LoVo (cell line): ENCODE data around the gene MMP27.

Experiments
- DNase-seq: peaks from one replicate; pipeline ENCODE4 v3.0.0-alpha.2; 2016; ENCODE audit warnings: low spot score

MMP27 gene

DNA sequence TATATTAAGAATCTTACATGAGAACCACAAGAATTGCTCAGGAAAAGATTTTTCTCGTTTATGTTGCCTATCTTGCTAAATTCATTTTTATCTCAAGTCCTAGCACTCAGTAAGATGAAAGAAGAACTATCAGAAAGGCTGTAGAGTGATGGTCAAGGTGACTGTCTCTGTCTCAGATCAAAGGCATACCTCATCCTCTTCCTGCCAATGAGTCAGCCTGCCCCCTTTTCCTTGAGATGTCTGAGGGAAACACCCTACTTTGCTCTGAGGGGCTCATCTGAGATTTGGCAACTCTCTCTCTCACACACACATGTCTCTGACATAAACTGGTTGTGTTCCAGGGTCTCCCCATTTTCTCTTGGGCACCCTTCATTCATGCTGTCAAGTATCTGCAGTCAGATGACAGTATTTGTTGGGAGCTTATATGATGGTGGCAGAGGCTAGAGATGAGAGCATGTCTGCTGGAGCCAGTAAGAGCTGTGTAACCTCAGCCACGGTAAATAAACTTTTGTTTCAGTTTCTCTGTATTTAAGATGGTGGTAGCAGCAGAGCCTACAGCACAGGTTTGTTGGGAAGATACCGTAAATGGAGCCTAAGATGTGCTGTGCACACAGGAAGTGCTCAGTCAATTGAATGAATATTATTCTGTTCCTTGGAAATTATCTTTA lies 1.6 kb downstream of the MMP27 start:
- no peak for DNase-seq

DNA sequence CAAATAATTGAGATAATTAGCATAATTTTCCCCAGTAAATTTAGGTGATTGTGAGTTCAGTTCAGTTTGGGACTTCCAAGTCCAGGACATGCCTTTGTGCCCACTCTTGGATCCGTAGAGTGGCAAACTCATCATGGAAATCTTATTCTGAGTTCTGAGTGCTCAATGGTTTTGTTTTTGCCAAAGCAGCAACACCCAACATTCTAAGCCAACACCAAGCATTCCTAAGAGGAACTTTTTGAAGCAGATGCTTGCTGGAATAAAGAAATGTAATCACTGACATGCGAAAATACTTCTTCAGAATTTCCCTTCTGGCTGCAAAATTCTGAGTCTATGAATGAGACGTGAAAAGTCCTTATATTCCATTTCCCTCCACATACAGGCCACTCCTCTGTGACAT lies 10.4 kb downstream of the MMP27 start:
- no peak for DNase-seq

DNA sequence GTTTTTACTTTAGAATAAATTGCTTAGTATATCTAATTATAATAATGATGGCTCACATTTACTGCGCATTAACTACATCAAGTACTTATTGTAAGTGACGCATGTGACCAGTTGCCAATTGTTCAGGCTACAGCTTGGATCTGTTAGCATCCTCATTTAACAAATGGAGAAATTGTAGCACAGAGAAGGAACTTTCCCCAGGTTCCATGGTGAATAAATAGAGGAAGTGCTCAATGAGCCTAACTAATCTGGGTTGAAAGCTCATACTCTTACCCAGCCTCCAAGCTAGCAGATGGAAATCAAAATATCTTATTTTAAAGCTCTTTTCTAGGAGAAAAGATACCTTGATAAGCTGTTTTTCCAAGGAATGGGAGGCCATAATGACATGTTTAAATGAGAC lies 19.8 kb downstream of the MMP27 start:
- DNase-seq = no peak

DNA sequence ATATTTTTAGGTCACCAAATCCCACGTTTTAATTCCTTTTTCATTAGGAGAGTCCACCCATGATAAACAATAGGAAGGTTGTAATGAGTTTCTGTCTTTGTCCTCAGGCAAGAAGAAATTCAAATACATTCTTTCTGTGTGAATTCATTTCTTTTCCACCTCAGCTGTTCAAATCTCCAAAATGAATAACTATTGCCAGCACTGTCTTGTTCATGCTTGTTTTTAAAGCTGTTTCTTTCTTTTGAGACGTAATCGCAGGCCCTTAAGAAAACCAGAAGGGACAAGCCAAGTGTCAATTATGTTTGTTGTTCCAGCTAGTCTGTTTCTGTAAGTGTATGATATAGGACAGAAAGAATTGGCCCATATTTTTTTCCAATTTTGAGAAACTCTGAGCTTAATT lies 20.2 kb downstream of the MMP27 start:
- DNase-seq = no peak

DNA sequence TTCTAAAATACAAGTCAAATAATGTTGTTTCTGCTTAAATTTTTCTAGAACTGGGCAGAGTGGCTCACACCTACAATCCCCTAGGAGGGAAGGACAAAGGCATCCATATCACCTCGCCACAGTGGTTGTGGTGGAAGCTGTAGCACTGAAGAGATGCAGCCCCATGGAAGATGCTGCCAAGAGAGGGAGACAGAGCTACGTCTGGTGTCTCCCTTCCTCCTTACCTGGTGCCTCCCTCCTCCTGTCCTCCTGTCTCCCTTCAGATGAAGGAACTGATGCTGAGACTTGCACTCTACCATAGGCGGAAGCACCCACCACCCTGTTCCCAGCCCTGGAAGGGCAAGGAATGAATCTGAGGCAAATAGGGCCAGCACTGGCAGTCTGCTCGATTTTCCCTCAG lies 22.3 kb downstream of the MMP27 start:
- no peak for DNase-seq

GRCh38 chr11:102680945-102681344 lies 24.6 kb downstream of the MMP27 start:
- no peak for DNase-seq

DNA sequence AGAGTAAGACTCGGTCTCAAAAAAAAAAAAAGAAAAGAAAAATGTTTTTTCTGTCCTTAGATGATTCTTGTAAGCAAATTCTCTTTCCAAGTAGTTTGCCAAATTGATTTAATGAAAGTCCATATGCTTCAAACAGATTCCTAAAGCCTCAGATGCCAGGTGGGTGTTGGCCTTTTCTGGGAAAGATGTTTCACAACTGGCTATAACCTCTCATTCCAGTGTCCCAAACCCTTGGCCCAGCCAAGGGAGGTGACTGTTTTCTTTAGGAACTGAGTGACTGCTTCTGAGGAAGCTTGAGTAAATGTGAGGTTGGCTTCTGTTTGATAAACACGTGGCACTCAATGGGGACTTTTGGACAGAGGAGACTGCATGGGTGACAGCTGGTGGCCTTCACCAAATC lies 27.5 kb downstream of the MMP27 start:
- DNase-seq = no peak

DNA sequence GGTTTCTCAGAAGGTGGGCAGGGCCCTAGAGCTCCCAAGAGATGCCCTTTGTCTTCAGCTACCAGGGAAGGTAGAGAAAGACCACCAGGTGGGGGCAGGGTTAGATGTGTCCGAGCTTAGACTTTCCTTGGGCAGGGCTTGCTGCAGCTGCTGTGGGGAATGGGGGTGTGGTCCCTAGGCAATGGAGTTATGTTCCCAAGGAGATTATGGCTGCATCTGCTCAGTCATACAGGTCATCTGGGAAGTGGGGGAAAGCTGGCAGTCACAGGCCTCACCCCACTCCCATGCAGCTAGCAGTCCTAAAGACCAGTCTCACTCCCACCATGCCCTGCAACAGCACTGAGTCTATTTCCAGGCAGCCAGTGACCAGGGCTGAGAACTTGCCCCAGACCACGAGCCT lies 29.5 kb downstream of the MMP27 start:
- no peak for DNase-seq

DNA sequence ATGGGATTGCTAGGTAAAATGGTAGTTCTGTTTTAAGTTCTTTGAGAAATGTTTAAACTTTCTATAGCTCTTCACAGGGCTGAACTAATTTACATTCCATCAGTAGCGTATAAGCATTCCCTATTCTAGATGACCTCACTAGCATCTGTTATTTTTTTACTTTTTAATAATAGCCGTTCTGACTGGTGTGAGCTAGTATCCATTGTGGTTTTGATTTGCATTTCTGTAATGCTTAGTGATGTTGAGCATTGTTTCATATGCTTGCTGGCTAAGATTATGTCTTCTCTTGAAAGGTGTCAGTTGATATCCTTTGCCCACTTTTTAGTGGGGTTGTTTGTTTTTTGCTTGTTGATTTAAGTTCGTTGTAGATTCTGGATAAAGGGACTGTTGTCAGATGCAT lies 35.9 kb downstream of the MMP27 start:
- no peak for DNase-seq

DNA sequence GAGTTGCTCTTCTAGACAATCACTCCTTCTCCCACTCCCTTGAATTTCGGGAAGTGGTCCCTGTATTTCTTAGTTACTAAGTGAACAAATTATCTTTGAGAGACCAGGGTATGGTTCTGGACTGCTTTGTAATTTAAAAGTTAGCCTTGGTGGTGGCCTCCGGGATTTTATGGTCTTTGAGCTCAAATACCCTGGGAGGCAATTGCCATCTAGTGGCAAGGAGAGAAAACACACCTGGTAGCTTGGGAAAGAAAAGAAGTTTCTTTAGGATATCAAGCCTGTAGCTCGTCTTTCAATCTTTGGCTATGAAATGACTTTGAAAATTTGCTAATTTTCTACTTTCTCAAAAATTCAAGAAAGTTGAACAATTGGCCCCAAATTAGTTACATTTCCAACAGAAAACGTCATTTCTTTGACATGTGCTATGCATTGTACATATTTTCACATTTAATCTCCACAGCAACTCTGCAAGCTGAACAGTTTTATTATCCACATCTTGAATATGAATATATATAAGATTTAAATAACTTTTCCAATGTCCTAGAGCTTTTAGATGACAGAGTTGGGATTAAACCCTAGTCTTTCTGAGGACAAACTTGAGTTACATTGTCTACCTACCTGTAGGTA lies 39.1 kb downstream of the MMP27 start:
- peak; percentile 63 for DNase-seq

DNA sequence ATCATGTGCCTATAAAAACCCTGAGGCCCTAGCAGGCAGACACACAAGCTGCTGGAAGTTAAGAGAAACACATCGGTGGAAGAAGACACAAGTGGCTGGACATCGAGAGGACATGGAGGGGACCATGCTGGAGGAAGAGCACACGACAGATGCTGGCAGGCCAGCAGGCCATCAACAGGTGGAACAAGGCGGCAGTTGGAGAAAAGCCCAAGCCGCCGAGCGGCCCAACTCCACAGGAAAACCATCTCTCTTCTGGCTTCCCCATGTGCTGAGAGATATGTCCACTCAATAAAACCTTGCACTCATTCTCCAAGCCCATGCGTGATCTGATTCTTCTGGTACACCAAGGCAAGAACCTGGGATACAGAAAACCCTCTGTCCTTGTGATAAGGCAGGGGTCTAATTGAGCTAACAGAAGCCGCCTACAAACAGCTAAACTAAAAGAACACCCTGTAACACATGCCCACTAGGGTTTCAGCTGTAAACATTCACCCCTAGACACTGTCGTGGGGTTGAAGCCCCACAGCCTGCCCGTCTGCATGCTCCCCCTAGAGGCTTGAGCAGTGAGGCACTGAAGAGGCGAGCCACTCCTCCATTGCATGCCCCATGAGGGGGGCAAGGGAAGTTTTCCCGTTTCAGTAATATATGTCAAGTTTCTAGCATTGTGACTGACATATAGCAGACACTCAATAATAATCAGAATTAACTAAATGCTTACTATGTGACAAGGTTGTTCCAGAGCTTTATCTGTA lies 41.4 kb downstream of the MMP27 start:
- no peak for DNase-seq

DNA sequence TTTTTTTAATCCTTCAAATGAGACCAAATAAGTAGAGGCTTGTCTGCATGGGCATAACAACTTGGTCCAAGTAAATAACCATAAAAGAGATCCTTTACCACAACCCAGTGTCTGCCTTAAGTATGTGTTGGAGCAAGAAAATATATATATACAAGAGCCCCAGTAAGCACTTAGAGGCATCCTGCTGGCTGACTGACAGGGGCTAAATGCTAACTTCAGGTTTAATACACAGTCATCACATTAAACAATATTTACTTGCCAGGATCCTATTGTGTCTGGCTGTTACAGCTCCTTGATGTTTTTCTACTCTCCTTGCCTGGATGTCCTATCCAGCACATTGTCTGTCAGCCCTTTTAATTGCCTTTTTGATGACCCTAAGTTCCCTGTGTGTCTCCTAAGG lies 43.0 kb downstream of the MMP27 start:
- no peak for DNase-seq

DNA sequence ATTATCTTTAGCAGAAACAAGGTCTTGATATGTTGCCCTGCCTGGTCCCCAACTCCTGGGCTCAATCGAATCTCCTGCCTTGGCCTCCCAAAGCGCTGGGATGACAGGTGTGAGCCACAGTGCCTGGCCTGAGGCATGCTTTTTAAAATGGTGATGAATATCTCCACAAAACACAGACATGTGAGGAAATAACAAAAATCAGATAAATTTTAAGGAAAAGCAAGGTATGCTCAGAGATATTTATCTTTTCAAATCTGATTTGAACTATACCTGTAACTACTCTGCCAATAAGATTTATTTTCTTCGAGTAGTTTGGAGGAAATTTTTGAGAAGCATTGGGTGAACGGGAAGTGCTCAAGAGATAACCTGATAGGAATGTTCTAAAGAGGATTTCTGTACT lies 44.5 kb downstream of the MMP27 start:
- no peak for DNase-seq

GRCh38 chr11:102656528-102656927 lies 49.0 kb downstream of the MMP27 start:
- DNase-seq = no peak

GRCh38 chr11:102655547-102655946 lies 50.0 kb downstream of the MMP27 start:
- no peak for DNase-seq

- DNase-seq = no peak
Measured at GRCh38 chr11:102654761-102655160, 50.8 kb downstream of the MMP27 start.

DNA sequence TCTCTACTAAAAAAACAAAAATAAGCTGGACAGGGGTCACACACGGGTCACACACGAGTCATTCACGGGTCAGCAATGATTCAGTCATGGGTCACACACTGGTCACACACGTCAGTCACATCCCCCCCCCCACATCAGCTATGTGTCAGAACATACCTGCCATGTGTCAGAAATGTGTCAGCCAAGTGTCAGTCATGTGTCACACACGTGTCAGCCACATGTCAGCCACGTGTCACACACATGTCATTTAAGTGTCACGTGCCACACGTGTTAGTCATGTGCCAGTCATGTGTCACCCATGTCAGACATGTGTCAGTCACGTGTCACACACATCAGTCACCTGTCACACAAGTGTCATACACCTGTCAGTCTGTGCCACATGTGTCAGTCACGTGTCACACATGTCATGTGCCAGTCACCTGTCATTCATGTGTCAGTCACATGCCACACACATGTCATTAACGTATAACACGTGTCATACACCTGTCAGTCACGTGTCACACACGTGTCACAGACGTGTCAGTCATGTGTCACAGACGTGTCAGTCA lies 51.8 kb downstream of the MMP27 start:
- DNase-seq = no peak

- DNase-seq = no peak
Measured at GRCh38 chr11:102647430-102647829, 58.1 kb downstream of the MMP27 start.

- no peak for DNase-seq
Measured at GRCh38 chr11:102643941-102644340, 61.6 kb downstream of the MMP27 start.
